BJ (cell line): ENCODE results near the gene HEG1. TPM values are rescaled to one million over a fixed set of nuclear protein-coding genes. Genes with fewer than 3 reads are reported as not detected.

Source experiments
- CTCF ChIA-PET: fragments of 350-600 bp; formaldehyde crosslinking; extraction: SDS; loops from one replicate; lab custom pipeline; 2021; ENCODE audit warnings: antibody characterized with exemption, inconsistent platforms; lab: Yijun Ruan, JAX
- POLR2A ChIA-PET: fragments of 300-600 bp; sonication (Branson Sonifier 250); formaldehyde crosslinking; extraction: SDS; loops from one replicate; lab custom pipeline; 2021; ENCODE audit warnings: antibody characterized with exemption; lab: Charles Lee
- DNase-seq: peaks from one replicate; pipeline ENCODE4 v3.0.0-alpha.2; 2011; ENCODE audit warnings: low read depth
- H3K27me3 ChIP-seq: 2 replicates; pipeline ENCODE4 v1.6.0; 2011; ENCODE audit warnings: low read length; ENCODE audit not compliant: control insufficient read depth, insufficient read depth
- H3K36me3 ChIP-seq: 2 replicates; pipeline ENCODE4 v1.5.1; 2011; ENCODE audit warnings: low read length; ENCODE audit not compliant: control insufficient read depth, insufficient read depth
- H3K4me3 ChIP-seq: 2 replicates; pipeline ENCODE4 v1.5.1; 2011; ENCODE audit warnings: low read depth, mild to moderate bottlenecking, control low read depth, low read length
- CTCF ChIP-seq: IDR thresholded peaks from 2 replicates; pipeline ENCODE4 v1.5.1; 2011; ENCODE audit warnings: low read depth, mild to moderate bottlenecking, control low read depth, inconsistent platforms, low read length, moderate library complexity; ENCODE audit not compliant: insufficient read depth
- polyA plus RNA-seq: library from polyadenylated mRNA; depleted of rRNA; stranded (reverse); fragments of >200 nt; gene quantifications from 2 replicates; pipeline ENCODE4 v1.2.3, GENCODE V29; 2011

Gene HEG1
- polyA plus RNA-seq, 1 experiment: 94.7 TPM

DNA sequence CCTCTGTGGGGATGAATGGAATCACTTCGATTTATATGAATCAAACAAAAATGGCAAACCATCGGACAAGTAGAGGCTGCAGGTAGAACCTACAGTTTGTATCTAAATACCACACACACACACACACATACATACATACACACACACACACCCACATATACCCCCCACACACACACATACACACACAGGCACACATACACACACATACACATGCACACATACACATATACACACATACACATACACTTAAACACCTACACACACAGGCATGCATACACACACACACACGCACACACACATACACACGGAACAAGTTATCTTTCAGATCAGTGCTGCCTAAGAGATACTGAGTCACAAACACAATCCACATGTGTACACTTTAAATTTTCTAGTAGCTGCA is 24.3 kb downstream of the HEG1 start:
- ChIA-PET CTCF (interaction anchor here (0.7 to 3.5 kb wide), 2 partner anchors 10 to 28 kb away, joined by 3 to 11 read pairs; no protein-coding TSS in a partner anchor), POLR2A (no interaction called here)
- Histone ChIP-seq H3K27me3 (no peaks in the 10 kb centered on the region), H3K36me3 (peaks cover 15% of the 10 kb centered on the region), H3K4me3 (no peak overlapping the region)
- no peak for TF ChIP-seq CTCF
- DNase-seq: no peak

DNA sequence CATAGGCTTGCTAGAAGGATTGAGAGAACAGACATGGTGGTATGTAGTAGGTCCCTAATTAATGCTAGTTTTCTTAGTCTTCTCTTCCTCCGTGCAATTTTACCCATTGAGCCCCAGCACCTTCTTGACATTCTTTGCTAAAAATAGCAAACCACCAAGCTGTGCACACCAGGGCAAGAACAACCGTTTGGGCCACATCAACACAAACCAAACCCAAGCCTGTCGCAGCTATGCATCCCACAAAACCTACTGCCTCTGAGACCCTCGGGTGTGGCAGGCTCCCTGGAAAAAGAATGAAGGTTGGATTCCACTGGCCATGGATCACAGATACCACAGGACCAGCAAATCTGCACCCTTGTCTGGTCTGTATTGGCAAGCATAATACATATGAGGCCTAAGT is 27.1 kb downstream of the HEG1 start:
- CTCF ChIA-PET: interaction anchor here (0.6 kb wide), 1 partner anchor 571 kb away, joined by 4 read pairs; no protein-coding TSS in a partner anchor
- POLR2A ChIA-PET: no interaction called here
- H3K36me3 ChIP-seq: peaks cover 24% of the 10 kb centered on the region
- no peaks in the 10 kb centered on the region for H3K27me3 ChIP-seq
- no peak for TF ChIP-seq CTCF
- no peak for DNase-seq
- no peak overlapping the region for H3K4me3 ChIP-seq

- DNase-seq: no peak
- no peaks in the 10 kb centered on the region for H3K27me3 ChIP-seq
- ChIA-PET POLR2A (no interaction called here), CTCF (no interaction called here)
- TF ChIP-seq CTCF: no peak
- H3K4me3 ChIP-seq: no peak overlapping the region
- peaks cover 26% of the 10 kb centered on the region for H3K36me3 ChIP-seq
Measured at GRCh38 chr3:125025642-125026041, 30.2 kb downstream of the HEG1 start.

DNA sequence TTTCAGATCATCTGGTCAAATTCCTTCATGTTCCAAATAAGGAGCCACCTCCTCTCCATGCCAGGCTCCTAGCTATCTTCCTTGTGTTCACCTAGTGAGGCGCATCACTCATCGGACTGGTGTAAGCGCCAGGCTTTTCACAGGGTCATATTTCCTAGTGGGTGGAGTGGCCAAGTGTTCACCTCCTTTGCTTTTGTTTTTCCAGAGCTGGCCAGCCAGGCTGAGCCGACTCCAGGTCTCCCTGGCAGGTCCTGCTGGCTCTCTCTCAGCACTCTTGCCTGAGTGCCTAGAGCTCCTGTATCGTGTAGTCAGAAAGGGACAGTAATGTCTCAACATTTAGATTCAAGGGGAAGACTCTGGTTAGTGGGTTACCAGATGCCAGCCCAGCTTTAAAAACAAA is 31.0 kb downstream of the HEG1 start:
- no peak for DNase-seq
- CTCF ChIA-PET: interaction anchor here (0.7 to 1.8 kb wide), 2 partner anchors 13 to 20 kb away, joined by 3 to 6 read pairs; no protein-coding TSS in a partner anchor
- H3K36me3 ChIP-seq: peaks cover 29% of the 10 kb centered on the region

More for the DNA sequence above, 31.0 kb downstream of the HEG1 start:
- Histone ChIP-seq H3K4me3 (no peak overlapping the region), H3K27me3 (no peaks in the 10 kb centered on the region)
- POLR2A ChIA-PET: no interaction called here
- no peak for TF ChIP-seq CTCF
